ENCODE results near the gene OLFM2. TPM values are rescaled to one million over a fixed set of nuclear protein-coding genes. Genes with fewer than 3 reads are reported as not detected.
"Not testable (repeated sequence)": the region's sequence is repeated elsewhere in the genome, so short reads cannot be mapped to it uniquely, and the experiment has no call there.

Gene OLFM2
- 121 TPM for total RNA-seq

GRCh38 chr19:9936326-9937000 is at the start of gene OLFM2:
Gene OLFM2, minus strand, starts transcription at chr19:9936515. Its CDS starts 149 bp downstream, at chr19:9936366.
- no peak for DNase-seq

- no peak for DNase-seq
Measured at GRCh38 chr19:9981406-9982260, 45.3 kb upstream of the OLFM2 start.

GRCh38 chr19:9972103-9972502 is 35.8 kb upstream of the OLFM2 start:
- no peak for DNase-seq

GRCh38 chr19:9971166-9971897 is 35.0 kb upstream of the OLFM2 start:
- DNase-seq = no peak

- DNase-seq = no peak
Measured at GRCh38 chr19:9970481-9970880, 34.2 kb upstream of the OLFM2 start.

GRCh38 chr19:9969688-9969975 is 33.3 kb upstream of the OLFM2 start:
- DNase-seq = no peak

- DNase-seq = no peak
Measured at GRCh38 chr19:9968820-9969687, 32.7 kb upstream of the OLFM2 start.

- no peak for DNase-seq
Measured at GRCh38 chr19:9967326-9967725, 31.0 kb upstream of the OLFM2 start.

GRCh38 chr19:9966448-9966847 is 30.1 kb upstream of the OLFM2 start:
- no peak for DNase-seq

GRCh38 chr19:9966024-9966423 is 29.7 kb upstream of the OLFM2 start:
- no peak for DNase-seq

- no peak for DNase-seq
Measured at GRCh38 chr19:9962623-9963290, 26.4 kb upstream of the OLFM2 start.

- no peak for DNase-seq
Measured at GRCh38 chr19:9961103-9961502, 24.8 kb upstream of the OLFM2 start.

GRCh38 chr19:9958379-9958821 is 22.1 kb upstream of the OLFM2 start:
- DNase-seq = no peak

- DNase-seq = no peak
Measured at GRCh38 chr19:9956956-9957355, 20.6 kb upstream of the OLFM2 start.

- no peak for DNase-seq
Measured at GRCh38 chr19:9953802-9954542, 17.7 kb upstream of the OLFM2 start.

- no peak for DNase-seq
Measured at GRCh38 chr19:9952276-9952675, 16.0 kb upstream of the OLFM2 start.

- no peak for DNase-seq
Measured at GRCh38 chr19:9947441-9947840, 11.1 kb upstream of the OLFM2 start.

GRCh38 chr19:9946528-9947125 is 10.3 kb upstream of the OLFM2 start:
- not testable (repeated sequence) for DNase-seq

GRCh38 chr19:9945319-9945966 is 9.1 kb upstream of the OLFM2 start:
- DNase-seq = peak; percentile 37

GRCh38 chr19:9943744-9944143 is 7.4 kb upstream of the OLFM2 start:
- no peak for DNase-seq
